Measurements from ENCODE around the gene ATP6V1B1.

DNA sequence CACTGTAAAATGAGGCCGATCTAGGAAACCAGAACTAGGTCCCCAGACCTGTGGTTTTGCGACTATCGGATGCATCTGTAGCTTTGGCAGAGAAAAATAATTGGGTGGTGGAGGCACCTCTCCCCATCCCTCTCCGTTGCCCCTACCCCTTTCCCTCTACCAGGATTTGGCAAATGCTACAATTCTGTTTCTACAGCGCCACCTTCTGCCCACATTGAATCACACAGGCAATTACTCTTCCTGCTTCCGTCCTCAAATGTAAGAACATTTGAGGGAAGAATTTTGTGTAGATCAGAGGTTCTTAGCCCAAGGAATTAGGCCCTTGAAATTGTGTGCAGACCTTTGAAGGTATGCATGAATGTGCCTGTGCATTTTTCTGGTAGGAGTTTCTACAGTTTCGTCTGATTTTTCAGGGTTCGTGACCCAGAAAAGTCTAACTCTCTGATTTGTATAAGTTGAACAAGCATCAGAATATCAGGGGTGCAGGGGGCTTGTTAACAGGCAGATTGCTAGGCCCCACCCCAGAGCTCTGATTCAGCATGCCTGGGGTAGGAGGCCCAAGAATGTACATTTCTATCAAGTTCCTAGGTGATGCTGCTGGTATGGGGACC is 11.2 kb downstream of the ATP6V1B1 start:
- TF ChIP-seq, protein P1, sequence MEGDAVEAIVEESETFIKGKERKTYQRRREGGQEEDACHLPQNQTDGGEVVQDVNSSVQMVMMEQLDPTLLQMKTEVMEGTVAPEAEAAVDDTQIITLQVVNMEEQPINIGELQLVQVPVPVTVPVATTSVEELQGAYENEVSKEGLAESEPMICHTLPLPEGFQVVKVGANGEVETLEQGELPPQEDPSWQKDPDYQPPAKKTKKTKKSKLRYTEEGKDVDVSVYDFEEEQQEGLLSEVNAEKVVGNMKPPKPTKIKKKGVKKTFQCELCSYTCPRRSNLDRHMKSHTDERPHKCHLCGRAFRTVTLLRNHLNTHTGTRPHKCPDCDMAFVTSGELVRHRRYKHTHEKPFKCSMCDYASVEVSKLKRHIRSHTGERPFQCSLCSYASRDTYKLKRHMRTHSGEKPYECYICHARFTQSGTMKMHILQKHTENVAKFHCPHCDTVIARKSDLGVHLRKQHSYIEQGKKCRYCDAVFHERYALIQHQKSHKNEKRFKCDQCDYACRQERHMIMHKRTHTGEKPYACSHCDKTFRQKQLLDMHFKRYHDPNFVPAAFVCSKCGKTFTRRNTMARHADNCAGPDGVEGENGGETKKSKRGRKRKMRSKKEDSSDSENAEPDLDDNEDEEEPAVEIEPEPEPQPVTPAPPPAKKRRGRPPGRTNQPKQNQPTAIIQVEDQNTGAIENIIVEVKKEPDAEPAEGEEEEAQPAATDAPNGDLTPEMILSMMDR (IDR thresholded peaks at IDR 0.05): peak; percentile 30 to 72 (median 54)
- TF ChIP-seq POLR2A (IDR thresholded peaks at IDR 0.05) (no peak), EP300 (IDR thresholded peaks at IDR 0.05) (no peak), POLR2AphosphoS5 (IDR thresholded peaks at IDR 0.05) (no peak)

Measured in sigmoid colon (tissue), 4 donors.